Endometrial microvascular endothelial cells (primary cell): ENCODE results near the gene MFSD6. TPM values are rescaled to one million over a fixed set of nuclear protein-coding genes. Genes with fewer than 3 reads are reported as not detected.
"Not testable (repeated sequence)": the region's sequence is repeated elsewhere in the genome, so short reads cannot be mapped to it uniquely, and the experiment has no call there.

Source experiments
- in situ Hi-C: cut with HindIII; loops from 2 replicates; pipeline ENCODE4 v1.10.0; 2017; ENCODE audit warnings: low sequenced_read_pairs, low pct_unique_long_range_greater_than_20kb; ENCODE audit errors: inconsistent ontology term
- total RNA-seq: library from RNA; depleted of rRNA; stranded (reverse); fragments of >200 nt; gene quantifications from one replicate; pipeline ENCODE4 v1.2.3, GENCODE V29; 2015; ENCODE audit errors: inconsistent ontology term

The MFSD6 gene
- total RNA-seq, 1 donor from 2014 or later, result 2.5 TPM

DNA sequence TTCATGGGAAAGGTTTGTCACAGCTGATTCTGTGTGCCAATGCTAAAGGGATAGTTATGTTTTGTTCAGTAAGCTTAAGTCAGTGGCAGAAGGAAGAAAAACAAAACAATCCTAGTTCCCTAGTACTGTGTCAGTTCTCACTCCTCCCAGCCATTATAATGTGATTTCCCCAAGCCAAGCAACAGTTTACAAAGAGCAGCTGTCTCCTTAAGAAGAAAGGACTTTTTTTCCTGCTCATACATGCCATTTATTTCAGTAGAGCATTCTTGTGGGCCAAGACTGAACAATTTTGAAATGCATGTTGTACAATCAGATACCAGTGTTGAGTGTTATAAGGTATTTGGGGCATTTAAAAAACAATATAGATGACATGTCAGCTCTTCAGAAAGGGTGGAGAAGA, 74.3 kb downstream of the MFSD6 start:
- in situ Hi-C loops, result no loop called here

DNA sequence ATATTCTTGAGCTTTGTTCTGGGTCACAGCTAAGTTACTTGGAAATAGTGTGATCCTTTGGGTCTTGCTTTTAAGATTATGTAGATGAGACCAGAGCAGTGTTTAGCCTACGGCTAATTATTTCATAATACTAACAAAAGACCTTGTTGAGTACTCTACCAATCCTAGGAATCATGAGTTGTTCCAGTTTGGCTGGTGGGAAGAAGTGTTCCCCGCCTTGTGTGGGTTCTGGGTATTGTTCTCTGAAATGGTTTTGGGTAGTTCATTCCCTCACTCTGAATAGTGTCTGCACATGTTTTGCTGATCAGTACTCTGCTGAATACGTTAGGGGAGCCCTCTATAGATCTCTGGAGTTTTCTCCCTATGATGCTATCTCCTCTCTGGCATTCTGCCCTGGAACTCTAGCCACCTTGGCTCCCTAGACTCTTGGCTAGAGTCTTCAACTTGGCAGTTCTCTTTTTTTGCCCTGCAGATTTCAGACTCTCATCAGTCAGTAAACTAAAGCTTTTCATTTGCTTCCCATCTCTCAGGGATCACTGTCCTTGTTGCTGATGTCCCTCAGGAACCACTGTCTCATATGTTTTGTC, 78.0 kb downstream of the MFSD6 start:
- in situ Hi-C loops, result no loop called here

DNA sequence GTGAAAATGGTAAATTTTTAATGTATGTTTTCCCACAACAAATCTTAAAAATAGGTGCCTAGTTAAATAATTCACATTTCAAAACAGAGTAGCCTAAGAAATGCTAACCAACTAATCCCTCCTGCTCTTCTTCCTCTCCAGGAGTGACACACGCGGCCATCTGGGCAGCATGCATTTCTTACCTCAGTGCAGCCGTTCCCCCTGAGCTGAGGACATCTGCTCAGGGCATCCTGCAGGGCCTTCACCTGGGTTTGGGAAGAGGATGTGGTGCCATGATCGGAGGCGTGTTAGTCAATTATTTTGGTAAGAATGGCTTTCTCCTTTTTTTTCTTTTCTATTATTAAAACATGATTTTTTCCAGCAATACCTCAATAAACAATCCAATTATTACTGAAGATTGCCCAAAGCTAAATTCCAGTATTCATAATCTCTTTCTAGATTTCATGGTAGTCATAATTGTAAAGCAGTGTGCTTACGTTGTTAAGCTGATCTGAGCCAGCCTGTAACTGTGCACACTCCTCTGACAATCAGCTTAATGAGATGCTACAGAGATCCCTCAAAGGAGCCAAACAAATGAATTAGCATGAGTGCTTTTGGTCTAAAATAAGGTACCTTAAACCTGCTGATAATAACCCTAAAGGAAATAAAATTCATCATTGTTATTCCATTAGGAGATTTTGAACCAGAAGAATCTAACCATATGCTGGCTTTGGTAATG, 80.5 kb downstream of the MFSD6 start:
- in situ Hi-C loops, result no loop called here

DNA sequence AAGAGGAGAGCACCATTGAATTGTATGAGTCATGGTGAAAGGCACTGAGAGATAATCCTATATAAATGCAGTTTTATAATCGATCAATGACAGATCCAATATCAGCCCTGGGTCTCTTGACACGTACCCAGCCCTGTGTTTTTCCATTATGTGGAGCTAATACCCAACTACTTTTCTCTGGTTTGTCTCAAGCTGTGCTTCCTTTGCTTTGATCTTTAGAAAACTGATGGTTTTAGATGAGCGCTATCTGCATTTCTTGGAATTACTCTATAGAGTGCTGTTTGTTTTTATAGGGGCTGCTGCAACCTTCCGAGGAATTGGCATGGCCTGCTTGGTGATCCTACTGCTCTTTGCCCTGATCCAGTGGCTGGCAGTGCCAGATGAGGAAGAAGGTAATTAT, 81.3 kb downstream of the MFSD6 start:
- in situ Hi-C loops, result no loop called here

DNA sequence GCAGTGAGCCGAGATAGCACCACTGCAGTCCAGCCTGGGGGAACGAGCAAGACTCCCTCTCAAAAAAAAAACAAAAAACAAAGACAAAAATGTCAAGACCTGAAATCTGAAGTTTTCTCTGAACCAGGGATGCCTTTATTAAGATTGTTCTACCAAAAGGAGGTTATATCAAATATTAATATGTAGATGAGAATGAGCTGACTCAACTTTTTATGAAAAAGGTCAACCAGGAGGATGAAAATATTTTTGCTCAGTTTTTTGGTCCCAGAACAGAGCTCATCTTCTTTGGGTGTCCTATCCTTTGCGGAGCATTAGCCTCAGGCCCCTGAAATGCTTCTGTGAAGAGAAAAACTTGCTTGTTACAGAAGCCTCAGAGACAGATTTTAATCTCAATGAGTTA, 82.3 kb downstream of the MFSD6 start:
- in situ Hi-C loops, result no loop called here

DNA sequence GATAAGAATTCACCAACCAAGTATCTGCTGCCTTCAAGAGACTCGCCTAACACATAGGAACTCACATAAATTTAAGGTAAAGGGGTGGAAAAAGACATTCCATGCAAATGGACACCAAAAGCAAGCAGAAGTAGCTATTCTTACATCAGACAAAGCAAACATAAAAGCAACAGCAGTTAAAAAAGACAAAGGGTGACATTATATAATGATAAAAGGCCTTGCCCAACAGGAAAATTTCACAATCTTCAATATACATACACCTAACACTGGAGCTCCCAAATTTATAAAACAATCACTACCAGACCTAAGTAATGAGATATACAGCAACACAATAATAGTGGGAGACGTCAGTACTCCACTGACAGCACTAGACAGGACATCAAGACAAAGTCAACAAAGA, 84.9 kb downstream of the MFSD6 start:
- in situ Hi-C loops, result no loop called here

DNA sequence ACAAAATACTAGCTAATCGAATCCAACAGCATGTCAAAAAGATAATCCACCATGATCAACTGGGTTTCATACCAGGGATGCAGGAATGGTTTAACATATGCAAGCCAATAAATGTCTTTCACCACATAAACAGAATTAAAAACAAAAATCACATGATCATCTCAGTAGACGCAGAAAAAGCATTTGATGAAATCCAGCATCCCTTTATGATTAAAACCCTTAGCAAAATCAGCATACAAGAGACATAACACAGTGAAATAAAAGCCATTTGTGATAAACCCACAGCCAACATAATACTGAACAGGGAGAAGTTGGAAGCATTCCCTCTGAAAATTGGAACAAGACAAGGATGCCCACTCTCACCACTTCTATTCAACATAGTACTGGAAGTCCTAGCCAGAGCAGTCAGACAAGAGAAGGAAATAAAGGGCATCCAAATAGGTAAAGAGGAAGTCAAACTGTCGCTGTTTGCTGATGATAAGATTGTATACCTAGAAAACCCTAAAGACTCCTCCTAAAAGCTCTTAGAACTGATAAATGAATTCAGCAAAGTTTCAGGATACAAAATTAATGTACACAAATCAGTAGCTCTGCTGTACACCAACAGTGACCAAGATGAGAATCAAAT, 86.6 kb downstream of the MFSD6 start:
- in situ Hi-C loops, result not testable (repeated sequence)

DNA sequence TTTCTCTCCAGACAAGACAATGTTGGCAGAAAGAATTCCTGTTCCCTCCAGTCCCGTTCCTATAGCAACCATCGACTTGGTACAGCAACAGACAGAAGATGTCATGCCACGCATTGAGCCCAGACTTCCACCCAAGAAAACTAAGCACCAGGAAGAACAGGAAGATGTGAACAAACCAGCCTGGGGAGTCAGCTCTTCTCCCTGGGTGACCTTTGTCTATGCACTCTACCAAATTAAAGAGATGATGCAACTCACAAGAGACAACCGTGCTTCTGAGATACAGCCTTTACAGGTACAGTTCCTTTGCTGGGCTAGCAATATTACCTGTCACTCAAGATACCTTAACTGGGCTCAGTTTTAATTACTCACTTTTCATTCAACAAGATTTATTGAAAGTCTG, 89.3 kb downstream of the MFSD6 start:
- in situ Hi-C loops, result no loop called here

DNA sequence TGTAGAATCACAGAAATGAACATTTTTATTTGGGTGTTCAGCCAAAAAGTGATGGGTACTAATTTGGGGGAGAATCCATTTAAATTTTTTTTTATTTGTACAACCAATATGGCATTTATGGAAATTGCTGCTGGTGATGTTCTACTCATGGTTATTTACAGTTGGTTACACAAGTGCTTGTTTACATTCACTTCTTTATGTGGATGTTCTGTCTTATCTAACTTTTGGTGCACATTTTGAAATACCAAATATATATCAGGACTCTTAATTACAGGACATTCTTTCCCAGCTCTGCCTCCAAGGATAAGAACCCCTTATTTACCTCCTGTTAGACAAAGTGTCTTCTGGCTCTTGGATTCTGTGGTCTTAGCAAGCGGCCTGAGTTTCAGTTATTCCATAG, 91.1 kb downstream of the MFSD6 start:
- in situ Hi-C loops, result no loop called here

DNA sequence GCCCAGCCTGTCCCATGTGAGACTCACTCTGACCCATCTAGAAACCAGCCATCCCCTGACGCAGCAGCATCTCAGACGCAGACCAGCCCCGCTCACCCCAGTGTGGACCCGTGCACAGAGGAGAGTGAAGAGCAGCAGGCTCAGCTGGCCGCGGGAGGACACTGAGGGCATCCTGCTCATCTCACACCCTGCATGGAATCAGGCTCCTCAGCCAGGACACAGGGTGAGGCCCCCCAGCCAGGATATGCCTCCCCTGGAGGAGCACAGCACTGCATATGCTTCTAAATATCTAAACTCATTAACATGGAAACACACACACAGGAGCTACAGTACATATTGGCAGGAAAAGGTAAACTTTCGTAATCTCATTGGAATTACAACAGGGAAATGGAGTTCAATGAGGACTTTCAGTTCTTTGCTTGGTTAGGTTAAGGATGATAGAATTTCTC, 91.9 kb downstream of the MFSD6 start:
- in situ Hi-C loops, result loop anchor here (25.0 kb wide), 1 partner anchor 163 kb away; the partner anchor contains the start of gene INPP1

DNA sequence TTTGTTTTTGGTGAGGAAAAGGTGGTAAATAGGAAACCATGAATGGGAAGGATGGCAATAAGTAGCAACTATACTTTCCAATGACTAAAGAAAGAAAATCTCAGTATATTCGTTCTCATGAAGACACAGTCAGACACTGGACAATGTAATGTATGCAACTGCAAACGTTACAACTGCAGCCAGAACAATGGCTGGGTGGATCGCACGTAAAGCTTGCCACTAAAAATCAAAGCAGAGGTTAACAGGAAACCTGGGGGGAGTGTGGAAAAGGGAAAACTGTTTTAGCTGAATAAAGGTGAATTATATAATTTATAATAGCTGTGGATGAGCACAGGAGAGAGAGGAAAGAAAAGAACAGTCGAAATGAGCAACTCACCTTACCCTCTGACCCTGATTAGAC, 93.1 kb downstream of the MFSD6 start:
- in situ Hi-C loops, result loop anchor here (25.0 kb wide), 1 partner anchor 164 kb away; the partner anchor contains the start of gene INPP1

DNA sequence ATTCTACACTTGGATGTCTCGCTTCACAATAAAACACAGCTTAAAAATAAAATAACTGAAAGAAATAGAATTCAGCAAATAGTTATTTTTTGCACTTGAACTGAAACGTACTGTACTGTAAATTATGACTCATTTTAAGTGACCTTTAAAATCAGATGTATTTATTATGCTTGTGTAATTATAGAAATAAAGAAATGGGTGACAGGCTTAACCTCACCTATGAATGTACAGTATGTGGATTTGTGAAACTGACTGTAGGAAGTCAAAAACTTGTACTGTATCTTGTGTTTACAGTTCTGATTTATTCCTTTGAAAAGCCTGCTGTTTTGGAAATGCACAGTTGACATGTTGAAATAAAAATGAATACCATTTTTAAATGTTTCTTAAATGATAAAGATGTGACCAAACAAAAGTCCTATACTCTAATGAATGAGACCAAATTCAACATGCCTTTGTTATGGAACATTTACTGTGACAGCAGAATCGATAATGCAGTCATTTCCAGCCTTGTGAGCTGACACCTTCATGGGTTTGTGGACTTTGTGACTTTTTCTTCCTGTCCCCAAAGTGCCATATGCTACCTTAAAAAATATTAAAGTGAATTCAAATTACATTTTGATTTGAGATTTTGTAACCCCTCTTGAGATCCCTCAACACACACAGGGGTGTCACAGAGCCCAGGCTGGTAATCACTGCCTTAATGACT, 93.7 kb downstream of the MFSD6 start:
- in situ Hi-C loops, result loop anchor here (25.0 kb wide), 1 partner anchor 165 kb away; the partner anchor contains the start of gene INPP1

DNA sequence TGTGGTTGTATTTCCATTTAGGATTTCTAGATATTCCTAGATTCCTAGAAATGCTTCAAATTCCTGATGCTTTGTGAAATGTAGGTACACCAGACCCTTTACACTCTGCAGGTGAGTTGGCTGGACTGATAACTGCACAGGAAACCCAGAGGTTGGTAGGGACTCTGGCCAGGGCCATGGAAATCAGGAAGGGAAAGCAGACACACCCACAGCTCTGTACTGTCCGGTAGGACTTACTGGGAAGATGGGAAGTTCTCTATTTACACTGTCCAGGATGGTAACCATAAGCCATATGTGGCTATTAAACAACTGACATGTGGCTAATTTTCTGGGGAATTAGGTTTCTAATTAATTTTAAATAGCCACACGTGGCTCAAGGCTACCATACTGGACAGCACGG, 94.9 kb downstream of the MFSD6 start:
- in situ Hi-C loops, result loop anchor here (25.0 kb wide), 1 partner anchor 166 kb away; the partner anchor contains the start of gene INPP1

DNA sequence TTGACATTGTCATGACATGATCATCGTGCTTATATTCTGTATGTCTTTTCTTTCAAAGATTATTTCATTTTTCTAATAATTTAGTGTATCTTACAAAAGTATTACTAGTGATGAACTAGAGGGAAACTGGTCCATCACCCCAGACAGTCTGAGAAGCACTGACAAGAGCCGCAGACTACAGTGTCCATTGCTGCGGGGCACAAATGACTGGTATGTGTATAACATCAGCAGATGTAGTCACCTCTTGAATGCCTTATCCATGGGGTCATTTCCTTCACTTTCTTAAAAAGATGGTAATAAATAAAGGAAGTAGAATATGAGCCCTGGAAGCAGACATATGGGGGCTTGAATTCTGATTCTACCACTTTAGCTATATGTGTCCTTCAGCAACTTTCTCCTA, 96.8 kb downstream of the MFSD6 start:
- in situ Hi-C loops, result loop anchor here (25.0 kb wide), 1 partner anchor 168 kb away; the partner anchor contains the start of gene INPP1

DNA sequence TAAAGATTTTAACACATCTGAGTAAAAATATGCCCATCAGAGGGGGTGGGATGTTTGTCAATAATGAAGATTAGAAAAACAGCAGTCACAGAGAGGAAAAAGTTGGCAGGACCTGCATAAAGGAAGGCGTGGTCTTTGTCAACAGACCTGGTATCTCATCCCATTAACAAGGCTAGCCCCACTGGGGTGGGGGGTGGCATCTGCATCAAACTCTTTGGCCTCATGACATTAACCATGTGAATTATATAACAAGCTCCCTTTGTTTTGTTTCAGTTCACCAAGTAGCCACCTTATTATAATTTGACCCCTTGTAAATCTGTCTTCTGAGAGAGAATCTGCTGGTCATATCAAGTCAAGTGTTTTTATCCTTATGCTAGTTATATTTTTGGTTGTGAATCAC, 97.5 kb downstream of the MFSD6 start:
- in situ Hi-C loops, result loop anchor here (25.0 kb wide), 1 partner anchor 168 kb away; the partner anchor contains the start of gene INPP1

DNA sequence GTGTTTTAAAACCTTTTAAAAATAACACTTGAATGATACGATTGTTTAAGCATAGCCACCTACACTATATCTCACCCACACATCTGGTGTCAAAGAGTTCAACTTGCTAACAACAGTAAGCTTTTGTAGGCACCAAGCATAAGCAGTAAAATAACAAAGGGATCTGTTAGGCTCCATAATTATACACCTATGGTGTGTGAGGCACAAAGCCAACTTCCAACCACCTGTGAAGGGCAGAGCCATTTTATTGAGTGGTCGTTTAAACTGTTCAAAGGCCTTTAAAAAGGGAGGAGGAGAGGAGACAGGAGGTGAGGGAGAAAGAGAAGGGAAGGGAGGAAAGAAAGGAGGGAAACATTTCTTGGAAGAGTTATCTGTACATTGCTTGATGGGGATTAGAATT, 98.5 kb downstream of the MFSD6 start:
- in situ Hi-C loops, result loop anchor here (25.0 kb wide), 1 partner anchor 169 kb away; the partner anchor contains the start of gene INPP1

DNA sequence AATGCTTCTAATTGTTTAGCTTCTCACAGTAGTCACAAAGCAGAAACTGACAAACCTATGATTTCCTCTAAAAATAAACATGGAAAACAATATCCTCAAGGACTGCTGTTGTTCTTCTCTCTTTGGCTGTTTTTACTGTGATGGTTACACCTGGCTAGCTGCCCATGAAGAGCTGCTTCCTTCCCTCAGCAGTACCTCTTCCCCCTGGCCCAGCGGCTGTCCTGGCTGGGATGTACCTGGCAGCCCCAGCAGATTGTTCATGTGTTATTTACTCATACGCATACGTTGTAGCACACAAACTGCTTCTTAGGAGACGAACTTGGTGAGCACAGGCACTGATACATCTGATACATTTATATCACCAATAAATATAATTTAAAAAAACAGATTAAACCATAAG, 99.0 kb downstream of the MFSD6 start:
- in situ Hi-C loops, result loop anchor here (25.0 kb wide), 1 partner anchor 170 kb away; the partner anchor contains the start of gene INPP1

DNA sequence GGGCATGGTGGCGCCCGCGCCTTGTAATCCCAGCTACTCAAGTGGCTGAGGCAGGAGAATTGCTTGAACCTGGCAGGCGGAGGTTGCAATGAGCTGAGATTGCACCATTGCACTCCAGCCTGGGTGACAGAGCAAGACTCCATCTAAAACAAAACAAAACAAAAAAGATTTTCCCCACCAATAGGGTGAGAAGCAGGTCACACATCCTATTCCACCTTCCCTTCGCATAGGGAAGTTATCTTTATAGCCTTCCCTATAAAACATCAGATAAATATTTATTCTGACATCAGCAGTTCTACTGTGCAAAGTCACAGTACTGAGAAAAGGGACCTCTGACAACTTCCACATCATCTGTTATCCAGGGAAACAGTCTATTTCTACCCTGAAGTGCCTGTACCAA, 101.7 kb downstream of the MFSD6 start:
- in situ Hi-C loops, result loop anchor here (25.0 kb wide), 1 partner anchor 173 kb away; the partner anchor contains the start of gene INPP1

DNA sequence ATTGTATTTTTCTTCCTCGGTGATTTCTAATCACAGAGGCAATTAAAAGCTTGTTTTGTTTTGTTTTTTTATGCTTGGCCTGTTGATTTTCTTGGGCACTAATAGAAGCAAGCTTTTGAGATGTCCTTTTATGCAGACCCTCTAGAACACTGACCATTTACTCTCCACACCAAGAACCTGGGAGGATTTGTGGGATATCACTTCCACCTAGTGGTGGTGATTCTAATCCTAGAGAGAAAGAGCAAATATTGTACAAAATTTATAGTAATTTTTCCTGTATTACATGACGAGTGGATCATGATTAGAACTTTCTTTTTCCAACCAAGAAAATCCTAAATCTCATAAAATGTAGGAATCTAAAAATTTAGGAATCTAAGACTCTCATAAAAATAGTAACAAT, 102.9 kb downstream of the MFSD6 start:
- in situ Hi-C loops, result loop anchor here (25.0 kb wide), 1 partner anchor 174 kb away; the partner anchor contains the start of gene INPP1
